RKO (cell line): Measurements from ENCODE around the gene PCDHGB3.
A peak's percentile ranks its signal among the peaks of the same experiment; 100 is the strongest.

ENCODE experiments used
- DNase-seq: peaks from one replicate; pipeline ENCODE4 v3.0.0-alpha.2; 2016; ENCODE audit warnings: low spot score

PCDHGB3 gene

DNA sequence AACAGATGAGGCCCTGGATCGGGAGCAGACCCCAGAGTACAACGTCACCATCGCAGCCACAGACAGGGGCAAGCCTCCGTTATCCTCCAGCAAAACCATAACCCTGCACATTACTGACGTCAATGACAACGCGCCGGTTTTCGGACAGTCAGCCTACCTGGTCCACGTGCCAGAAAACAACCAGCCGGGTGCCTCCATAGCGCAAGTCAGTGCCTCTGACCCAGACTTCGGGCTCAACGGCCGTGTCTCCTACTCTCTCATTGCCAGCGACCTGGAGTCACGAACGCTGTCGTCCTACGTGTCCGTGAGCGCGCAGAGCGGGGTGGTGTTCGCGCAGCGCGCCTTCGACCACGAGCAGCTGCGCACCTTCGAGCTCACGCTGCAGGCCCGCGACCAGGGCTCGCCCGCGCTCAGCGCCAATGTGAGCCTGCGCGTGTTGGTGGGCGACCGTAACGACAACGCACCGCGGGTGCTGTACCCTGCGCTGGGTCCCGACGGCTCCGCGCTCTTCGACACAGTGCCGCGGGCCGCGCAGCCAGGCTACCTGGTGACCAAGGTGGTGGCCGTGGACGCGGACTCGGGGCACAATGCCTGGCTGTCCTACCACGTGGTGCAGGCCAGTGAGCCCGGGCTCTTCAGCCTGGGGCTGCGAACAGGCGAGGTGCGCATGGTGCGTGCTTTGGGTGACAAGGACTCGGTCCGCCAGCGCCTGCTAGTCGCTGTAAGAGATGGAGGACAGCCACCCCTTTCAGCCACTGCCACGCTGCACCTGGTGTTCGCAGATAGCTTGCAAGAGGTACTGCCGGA is 49.2 kb downstream of the PCDHGB3 start:
- no peak for DNase-seq

DNA sequence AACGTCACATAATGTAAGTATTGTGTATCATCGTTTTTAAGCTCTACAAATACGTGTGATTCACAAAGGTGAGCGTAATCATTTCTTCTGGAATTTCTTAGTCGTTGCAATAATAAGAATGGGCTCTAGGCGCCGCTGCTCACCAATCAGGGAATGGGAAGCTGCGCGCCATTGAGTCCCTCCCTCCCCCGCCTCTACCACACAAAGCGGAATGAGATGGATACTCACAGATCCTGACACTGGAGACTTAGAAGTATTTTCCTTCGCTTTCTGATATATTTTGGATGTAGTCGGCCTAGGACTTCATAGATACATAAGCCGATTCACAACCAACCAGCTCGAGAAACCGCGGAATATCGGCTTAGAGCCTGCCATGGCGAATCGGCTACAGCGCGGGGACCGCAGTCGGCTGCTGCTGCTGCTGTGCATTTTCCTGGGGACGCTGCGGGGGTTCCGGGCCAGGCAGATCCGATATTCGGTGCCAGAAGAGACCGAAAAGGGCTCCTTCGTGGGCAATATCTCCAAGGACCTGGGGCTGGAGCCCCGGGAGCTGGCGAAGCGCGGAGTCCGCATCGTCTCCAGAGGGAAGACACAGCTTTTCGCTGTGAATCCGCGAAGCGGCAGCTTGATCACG is 50.9 kb downstream of the PCDHGB3 start, which contains the start of gene PCDHGA11:
Gene PCDHGA11 (plus strand): TSS at position 197 of the 634 bp plus-strand sequence. CDS start 177 bp downstream, at position 374.
- peak; percentile 42 for DNase-seq

DNA sequence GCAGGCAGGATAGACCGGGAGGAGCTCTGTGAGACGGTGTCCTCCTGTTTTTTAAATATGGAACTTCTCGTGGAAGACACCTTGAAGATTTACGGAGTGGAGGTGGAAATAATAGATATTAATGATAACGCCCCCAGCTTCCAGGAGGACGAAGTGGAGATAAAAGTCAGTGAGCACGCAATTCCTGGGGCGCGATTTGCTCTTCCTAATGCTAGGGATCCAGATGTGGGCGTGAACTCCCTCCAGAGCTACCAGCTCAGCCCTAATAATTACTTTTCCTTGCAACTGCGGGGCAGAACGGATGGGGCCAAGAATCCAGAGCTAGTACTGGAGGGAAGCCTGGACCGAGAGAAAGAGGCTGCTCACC is 51.4 kb downstream of the PCDHGB3 start:
- no peak for DNase-seq
